ENCODE results near the gene CS.
A peak's percentile ranks its signal among the peaks of the same experiment; 100 is the strongest.
"Not testable (repeated sequence)": the region's sequence is repeated elsewhere in the genome, so short reads cannot be mapped to it uniquely, and the experiment has no call there.

CS gene

GRCh38 chr12:56274299-56274698 lies 25.8 kb downstream of the CS start:
- no peak for DNase-seq

GRCh38 chr12:56272468-56272867 lies 27.7 kb downstream of the CS start:
- DNase-seq = not testable (repeated sequence)

- peak in 1 of 2 donors; percentile 24 for DNase-seq
These were observed 29.1 kb downstream of the CS start for GRCh38 chr12:56271031-56271430.

- no peak for DNase-seq
These were observed 32.6 kb downstream of the CS start for GRCh38 chr12:56267443-56268071.

- DNase-seq = peak; percentile 79 to 82
These were observed 33.3 kb downstream of the CS start, which contains the start of gene COQ10A for GRCh38 chr12:56266693-56267442. Gene COQ10A (plus strand): TSS chr12:56266942. CDS start chr12:56267119, 177 bp downstream.

GRCh38 chr12:56266068-56266692 lies 34.0 kb downstream of the CS start:
- not testable (repeated sequence) for DNase-seq

- not testable (repeated sequence) for DNase-seq
These were observed 37.2 kb downstream of the CS start for GRCh38 chr12:56262955-56263354.

- no peak for DNase-seq
These were observed 38.5 kb downstream of the CS start for GRCh38 chr12:56261503-56262232.

- no peak for DNase-seq
These were observed 39.2 kb downstream of the CS start for GRCh38 chr12:56260921-56261320.

- DNase-seq = no peak
These were observed 39.8 kb downstream of the CS start for GRCh38 chr12:56260380-56260779.

GRCh38 chr12:56258820-56259183 lies 41.3 kb downstream of the CS start:
- no peak for DNase-seq

GRCh38 chr12:56258068-56258819 lies 41.9 kb downstream of the CS start, which contains the start of gene ANKRD52:
Gene ANKRD52 (minus strand): TSS chr12:56258384. CDS start chr12:56258269, 115 bp downstream.
- DNase-seq = peak; percentile 66 to 82

GRCh38 chr12:56257491-56258067 lies 42.6 kb downstream of the CS start:
- no peak for DNase-seq

GRCh38 chr12:56257071-56257470 lies 43.1 kb downstream of the CS start:
- DNase-seq = no peak

GRCh38 chr12:56256326-56256960 lies 43.7 kb downstream of the CS start:
- no peak for DNase-seq

GRCh38 chr12:56255671-56256070 lies 44.5 kb downstream of the CS start:
- no peak for DNase-seq

- no peak for DNase-seq
These were observed 47.0 kb downstream of the CS start for GRCh38 chr12:56253091-56253490.

GRCh38 chr12:56252649-56253048 lies 47.5 kb downstream of the CS start:
- no peak for DNase-seq

GRCh38 chr12:56248711-56249110 lies 51.4 kb downstream of the CS start:
- DNase-seq = no peak

- DNase-seq = no peak
These were observed 52.2 kb downstream of the CS start for GRCh38 chr12:56247923-56248322.

- no peak for DNase-seq
These were observed 55.6 kb downstream of the CS start for GRCh38 chr12:56244494-56244893.

All from bone marrow (tissue), 2 donors.